HL-60 (cell line): ENCODE data around the gene CELF2.

Source experiments
- DNase-seq, 2 experiments: peaks; one replicate each; pipeline ENCODE4 v3.0.0-alpha.2; 2010 to 2020; ENCODE audit warnings: low read depth in 1 of 2, low spot score in 1 of 2
- H3K27ac ChIP-seq: fragments of 250-450 bp; sonication (Bioruptor Pico); replicated peaks from 2 replicates; pipeline ENCODE4 v1.5.1; 2020; ENCODE audit warnings: mild to moderate bottlenecking, moderate library complexity
- H3K27me3 ChIP-seq: fragments of 250-450 bp; sonication (Bioruptor Pico); 2 replicates; pipeline ENCODE4 v1.5.1; 2021; ENCODE audit warnings: mild to moderate bottlenecking, moderate library complexity; ENCODE audit not compliant: insufficient read depth, poor library complexity, severe bottlenecking
- H3K4me3 ChIP-seq: replicated peaks from 2 replicates; pipeline ENCODE4 v1.5.1; 2011; ENCODE audit warnings: mild to moderate bottlenecking, control low read depth, low read length; ENCODE audit not compliant: insufficient read depth
- CTCF ChIP-seq: IDR thresholded peaks from one replicate; pipeline ENCODE4 v1.5.1; 2011; ENCODE audit warnings: low read length, control low read depth, inconsistent platforms; ENCODE audit not compliant: insufficient read depth
- GABPA ChIP-seq: IDR thresholded peaks from 2 replicates; pipeline ENCODE4 v1.6.1; 2012; ENCODE audit warnings: low read depth
- POLR2AphosphoS5 ChIP-seq: IDR thresholded peaks from 2 replicates; pipeline ENCODE4 v1.6.1; 2012; ENCODE audit warnings: low read depth
- REST ChIP-seq: IDR thresholded peaks from 2 replicates; pipeline ENCODE4 v1.6.1; 2012; ENCODE audit warnings: low read depth; ENCODE audit not compliant: insufficient replicate concordance
- SPI1 ChIP-seq: IDR thresholded peaks from 2 replicates; pipeline ENCODE4 v1.6.1; 2012; ENCODE audit warnings: low read depth, mild to moderate bottlenecking, borderline replicate concordance

Gene CELF2

GRCh38 chr10:11264296-11265048 is 246.8 kb downstream of the CELF2 start:
- DNase-seq, result no peak
- TF ChIP-seq GABPA, result no peak
- TF ChIP-seq REST, result no peak
- no peak for TF ChIP-seq CTCF
- no peak for TF ChIP-seq POLR2AphosphoS5
- no peak for TF ChIP-seq SPI1
- Histone ChIP-seq H3K27me3 (no peaks in the 10 kb centered on the region), H3K27ac (no peak overlapping the region), H3K4me3 (no peak overlapping the region)

GRCh38 chr10:11265484-11265883 is 247.8 kb downstream of the CELF2 start:
- Histone ChIP-seq H3K27ac (no peak overlapping the region), H3K27me3 (no peaks in the 10 kb centered on the region), H3K4me3 (no peak overlapping the region)
- no peak for DNase-seq
- TF ChIP-seq GABPA (no peak), REST (no peak), POLR2AphosphoS5 (no peak), SPI1 (no peak), CTCF (no peak)

GRCh38 chr10:11266426-11266825 is 248.8 kb downstream of the CELF2 start:
- Histone ChIP-seq H3K4me3 (no peak overlapping the region), H3K27me3 (no peaks in the 10 kb centered on the region), H3K27ac (no peak overlapping the region)
- no peak for DNase-seq
- TF ChIP-seq REST (no peak), CTCF (no peak), SPI1 (no peak), GABPA (no peak), POLR2AphosphoS5 (no peak)
